ENCODE measurements around the gene NAGPA.
"Not testable (repeated sequence)": the region's sequence is repeated elsewhere in the genome, so short reads cannot be mapped to it uniquely, and the experiment has no call there.

The NAGPA gene

DNA sequence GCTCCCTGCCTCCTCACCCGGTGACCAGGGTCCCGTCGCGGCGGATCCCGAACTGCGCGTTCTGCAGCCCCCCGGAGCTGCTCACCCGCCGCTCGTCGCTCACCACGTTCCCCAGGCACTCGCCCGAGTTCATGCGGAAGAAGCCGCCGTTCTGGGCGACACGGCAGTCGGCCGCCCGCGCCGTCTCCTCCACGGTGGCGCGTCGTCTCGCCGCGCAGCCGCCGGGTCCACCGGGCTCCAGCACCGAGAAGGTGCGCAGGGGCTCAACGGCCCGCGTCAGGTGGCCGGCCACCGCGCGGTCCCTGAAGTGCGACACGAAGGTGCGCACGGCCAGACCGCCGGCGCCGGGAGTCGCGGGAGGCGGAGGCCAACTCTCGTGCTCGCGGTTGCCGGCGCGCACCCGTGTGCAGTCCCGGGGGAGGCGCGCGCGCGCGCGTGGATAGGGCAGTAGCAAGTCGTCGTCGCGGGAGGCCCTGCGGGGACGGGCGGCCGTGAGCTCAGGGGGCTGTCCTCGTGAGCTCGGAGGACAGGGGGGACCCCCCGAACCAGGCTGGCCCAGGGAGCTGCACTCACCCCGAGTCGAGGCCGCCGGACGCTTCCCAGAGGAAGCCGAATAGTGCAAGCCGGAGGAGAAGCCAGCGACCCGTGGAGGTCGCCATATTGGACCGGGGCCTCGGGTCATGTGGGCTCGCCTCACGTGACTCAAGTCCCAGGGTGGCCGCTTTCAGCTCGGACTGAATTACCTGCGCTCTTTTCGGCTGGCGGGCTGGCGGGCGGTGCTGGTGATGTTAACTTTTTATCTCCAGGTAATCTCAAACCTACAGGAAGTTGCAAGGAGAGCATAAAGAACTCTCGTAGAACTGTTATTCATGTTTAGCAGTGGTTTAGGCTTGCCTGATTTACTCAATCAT lies at the start of gene NAGPA:
Gene NAGPA, minus strand, starts transcription at position 680 of the 911 bp plus-strand sequence. Its CDS starts 21 bp downstream, at position 659.
- DNase-seq (ENCODE audit: low read depth), result peak; percentile 66
- in situ Hi-C loops (cut with HindIII; ENCODE audit: low sequenced_read_pairs), result no loop called here
- TF ChIP-seq, protein P1, sequence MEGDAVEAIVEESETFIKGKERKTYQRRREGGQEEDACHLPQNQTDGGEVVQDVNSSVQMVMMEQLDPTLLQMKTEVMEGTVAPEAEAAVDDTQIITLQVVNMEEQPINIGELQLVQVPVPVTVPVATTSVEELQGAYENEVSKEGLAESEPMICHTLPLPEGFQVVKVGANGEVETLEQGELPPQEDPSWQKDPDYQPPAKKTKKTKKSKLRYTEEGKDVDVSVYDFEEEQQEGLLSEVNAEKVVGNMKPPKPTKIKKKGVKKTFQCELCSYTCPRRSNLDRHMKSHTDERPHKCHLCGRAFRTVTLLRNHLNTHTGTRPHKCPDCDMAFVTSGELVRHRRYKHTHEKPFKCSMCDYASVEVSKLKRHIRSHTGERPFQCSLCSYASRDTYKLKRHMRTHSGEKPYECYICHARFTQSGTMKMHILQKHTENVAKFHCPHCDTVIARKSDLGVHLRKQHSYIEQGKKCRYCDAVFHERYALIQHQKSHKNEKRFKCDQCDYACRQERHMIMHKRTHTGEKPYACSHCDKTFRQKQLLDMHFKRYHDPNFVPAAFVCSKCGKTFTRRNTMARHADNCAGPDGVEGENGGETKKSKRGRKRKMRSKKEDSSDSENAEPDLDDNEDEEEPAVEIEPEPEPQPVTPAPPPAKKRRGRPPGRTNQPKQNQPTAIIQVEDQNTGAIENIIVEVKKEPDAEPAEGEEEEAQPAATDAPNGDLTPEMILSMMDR (IDR thresholded peaks at IDR 0.05; ENCODE audit: low read depth, low read length, missing control alignments), result no peak
- peak within 1 kb of the TSS; percentile 73 for H3K4me3 ChIP-seq (ENCODE audit: low read depth, low read length)

- DNase-seq (ENCODE audit: low read depth); H3K4me3 ChIP-seq (ENCODE audit: low read depth, low read length); in situ Hi-C loops (cut with HindIII; ENCODE audit: low sequenced_read_pairs): not testable (repeated sequence)
Observed at GRCh38 chr16:5080996-5081395, 47.3 kb upstream of the NAGPA start.

- DNase-seq (ENCODE audit: low read depth); H3K4me3 ChIP-seq (ENCODE audit: low read depth, low read length); in situ Hi-C loops (cut with HindIII; ENCODE audit: low sequenced_read_pairs): not testable (repeated sequence)
Observed at GRCh38 chr16:5080461-5080860, 46.7 kb upstream of the NAGPA start.

GRCh38 chr16:5078626-5079025 lies 44.9 kb upstream of the NAGPA start:
- TF ChIP-seq, protein P1 (IDR thresholded peaks at IDR 0.05; ENCODE audit: low read depth, low read length, missing control alignments), result no peak
- H3K4me3 ChIP-seq (ENCODE audit: low read depth, low read length), result no peak overlapping the region
- no peak for DNase-seq (ENCODE audit: low read depth)
- in situ Hi-C loops (cut with HindIII; ENCODE audit: low sequenced_read_pairs), result no loop called here

DNA sequence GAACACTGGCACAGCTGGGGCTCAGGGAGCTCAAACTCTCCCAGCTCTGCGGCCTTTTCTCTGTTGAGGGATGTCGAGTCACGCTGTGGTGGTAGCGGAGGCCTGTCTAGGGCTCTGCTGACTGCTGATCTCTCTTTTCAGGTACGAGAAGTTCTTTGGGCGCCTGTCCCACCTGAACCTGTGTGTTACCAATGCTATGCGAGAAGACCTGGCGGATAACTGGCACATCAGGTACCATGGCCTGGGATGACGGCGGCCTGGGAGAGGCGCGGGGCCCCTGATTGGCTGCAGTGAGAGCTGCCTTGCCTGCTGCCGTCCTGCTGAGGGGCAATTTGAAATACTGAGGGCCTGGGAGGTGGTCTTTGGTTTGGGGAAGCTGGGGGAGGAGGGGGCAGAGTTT lies 43.6 kb upstream of the NAGPA start:
- no peak for DNase-seq (ENCODE audit: low read depth)
- TF ChIP-seq, protein P1 (IDR thresholded peaks at IDR 0.05; ENCODE audit: low read depth, low read length, missing control alignments), result no peak
- in situ Hi-C loops (cut with HindIII; ENCODE audit: low sequenced_read_pairs), result no loop called here

GRCh38 chr16:5075637-5076036 lies 41.9 kb upstream of the NAGPA start:
- TF ChIP-seq, protein P1 (IDR thresholded peaks at IDR 0.05; ENCODE audit: low read depth, low read length, missing control alignments), result peak; percentile 6
- in situ Hi-C loops (cut with HindIII; ENCODE audit: low sequenced_read_pairs), result no loop called here
- no peak overlapping the region for H3K4me3 ChIP-seq (ENCODE audit: low read depth, low read length)
- no peak for DNase-seq (ENCODE audit: low read depth)

More for the DNA sequence above, 43.6 kb upstream of the NAGPA start:
- no peak overlapping the region for H3K4me3 ChIP-seq (ENCODE audit: low read depth, low read length)

DNA sequence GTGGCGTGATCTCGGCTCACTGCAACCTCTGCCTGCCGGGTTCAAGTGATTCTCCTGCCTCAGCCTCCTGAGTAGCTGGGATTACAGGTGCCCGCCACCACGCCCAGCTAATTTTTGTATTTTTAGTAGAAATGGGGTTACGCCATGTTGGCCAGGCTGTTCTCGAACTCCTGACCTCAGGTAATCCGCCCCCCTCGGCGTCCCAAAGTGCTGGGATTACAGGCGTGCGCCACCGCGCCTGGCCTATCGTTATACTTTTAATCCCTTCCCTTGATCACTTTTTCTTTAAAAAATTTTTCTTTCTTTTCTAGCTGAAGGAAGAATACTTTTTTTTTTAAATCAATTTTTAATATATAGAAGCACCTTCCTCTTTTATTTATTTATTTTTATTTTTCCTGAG lies 40.0 kb upstream of the NAGPA start:
- in situ Hi-C loops (cut with HindIII; ENCODE audit: low sequenced_read_pairs); DNase-seq (ENCODE audit: low read depth); H3K4me3 ChIP-seq (ENCODE audit: low read depth, low read length): not testable (repeated sequence)

DNA sequence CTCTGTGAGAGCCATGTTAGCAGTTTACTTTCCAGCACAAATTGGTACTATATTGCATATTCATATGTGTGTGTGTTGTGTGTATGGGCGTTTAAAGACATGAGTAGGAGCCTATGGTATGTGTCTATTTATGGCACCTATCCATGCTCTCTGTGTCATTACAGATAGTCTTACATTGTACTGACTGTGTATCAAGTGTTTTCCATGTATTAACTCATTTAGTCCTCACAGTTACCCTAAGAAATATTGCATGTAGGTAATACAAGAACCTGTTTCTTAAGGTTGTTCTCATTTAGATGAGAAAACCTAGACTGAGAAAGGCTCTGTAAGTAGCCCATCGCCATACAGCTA lies 39.5 kb upstream of the NAGPA start:
- TF ChIP-seq, protein P1 (IDR thresholded peaks at IDR 0.05; ENCODE audit: low read depth, low read length, missing control alignments), result no peak
- in situ Hi-C loops (cut with HindIII; ENCODE audit: low sequenced_read_pairs), result no loop called here
- DNase-seq (ENCODE audit: low read depth), result no peak
- H3K4me3 ChIP-seq (ENCODE audit: low read depth, low read length), result no peak overlapping the region

Data from astrocyte of the cerebellum (primary cell).